ENCODE data around the gene SOX10. TPM values are rescaled to one million over a fixed set of nuclear protein-coding genes. Genes with fewer than 3 reads are reported as not detected.

SOX10 gene
- total RNA-seq (2021; ENCODE audit: unreplicated experiment) (not detected), Bru-seq, nascent RNA (not detected), BruChase-seq, experiment 1, labeled RNA remaining after a 6-hour chase (not detected), BruChase-seq, experiment 2, labeled RNA remaining after a 2-hour chase (not detected)
- polyA plus RNA-seq (2012): 0.04 and 0.18 TPM in 2 replicates
- long read RNA-seq, partial matches to known transcripts: 0 of 1 reads
- long read RNA-seq, other reads (novel, unspliced or antisense): 1 of 1 reads

DNA sequence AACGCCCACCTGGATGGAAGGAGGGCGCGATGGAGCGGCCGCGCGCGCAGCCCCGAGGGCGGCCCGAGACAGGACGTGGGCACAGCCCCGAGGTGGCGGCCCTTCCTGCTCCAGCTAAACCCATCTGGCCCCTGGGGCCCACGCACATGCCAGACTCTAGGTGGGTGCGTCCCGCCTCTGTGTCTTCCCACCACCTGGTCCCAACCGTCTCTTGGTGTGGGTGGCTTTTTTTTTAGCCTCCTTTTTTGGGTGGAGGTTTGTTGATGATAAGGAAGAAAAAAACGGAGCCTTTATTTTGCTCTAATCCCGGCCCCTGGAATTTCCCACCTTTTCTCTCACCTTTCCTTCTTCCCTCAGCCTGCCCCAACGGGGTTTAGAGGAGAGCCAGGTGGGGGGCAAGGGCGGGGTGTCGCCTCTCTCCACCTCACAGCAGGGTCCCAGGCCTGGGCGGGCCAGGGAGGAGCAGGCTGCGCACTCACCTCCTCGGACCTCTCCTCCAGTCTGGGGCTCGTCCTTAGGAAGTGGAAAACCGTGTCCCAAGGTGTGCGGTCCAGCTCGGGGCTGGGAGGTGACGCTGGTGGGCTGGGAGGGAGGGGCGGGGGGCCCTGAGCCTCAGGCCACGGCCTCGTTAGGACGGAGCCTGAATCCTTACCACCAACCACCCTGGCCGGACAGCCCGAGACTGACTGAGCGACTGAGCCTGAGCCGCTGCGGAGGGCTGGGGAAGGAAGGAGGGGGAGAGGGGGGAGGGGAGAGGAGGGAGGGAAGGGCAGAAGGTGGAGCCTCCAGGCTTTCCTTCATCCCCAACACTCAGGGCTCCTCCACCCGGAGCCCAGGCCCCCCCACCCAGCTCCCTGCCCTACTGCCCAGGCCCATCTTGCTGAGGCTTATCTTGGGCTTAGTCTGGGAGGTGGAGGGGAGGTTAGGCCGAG, at the start of gene SOX10:
SOX10 (minus strand) TSS at position 696 of the 932 bp plus-strand sequence. CDS start 771 bp downstream, outside the sequence.
- no peak for TF ChIP-seq SP1 (IDR thresholded peaks at IDR 0.05; ENCODE audit: low read depth)
- no peak for TF ChIP-seq FOSL1 (IDR thresholded peaks at IDR 0.05; ENCODE audit: low read depth)
- no peak for TF ChIP-seq RAD21 (IDR thresholded peaks at IDR 0.05; ENCODE audit: low read depth)
- no peak for TF ChIP-seq ZNF274 (IDR thresholded peaks at IDR 0.05; ENCODE audit: low read depth, low read length)
- DNase-seq (ENCODE audit: low read depth, low spot score): no peak
- no peak for ATAC-seq
- Histone ChIP-seq H3K27me3 (ENCODE audit: insufficient read depth, low read length) (no peaks in the 10 kb centered on the region), H3K79me2 (ENCODE audit: insufficient read depth, low read length) (no peaks in the 10 kb centered on the region), H3K9me2 (ENCODE audit: insufficient read depth) (no peaks in the 10 kb centered on the region), H3K4me1 (ENCODE audit: control insufficient read depth in 1 of 2, insufficient read depth in 2 of 2, low read length in 2 of 2) (no peaks in the 10 kb centered on the region), H3K9me3 (ENCODE audit: control insufficient read depth in 1 of 2, insufficient read depth in 1 of 2, low read depth in 1 of 2, low read length in 2 of 2) (no peaks in the 10 kb centered on the region), H3K9ac (ENCODE audit: low read length) (no peak within 1 kb of the TSS), H3K27ac (ENCODE audit: low read depth, low read length) (no peak within 1 kb of the TSS), H4K20me1 (ENCODE audit: insufficient read depth) (no peaks in the 10 kb centered on the region), H3K4me2 (ENCODE audit: low read length) (no peak within 1 kb of the TSS), H3K36me3 (ENCODE audit: control insufficient read depth in 1 of 2, insufficient read depth in 2 of 2, low read length in 2 of 2) (no peaks in the 10 kb centered on the region), H2AFZ (ENCODE audit: low read depth, low read length, poor library complexity, severe bottlenecking) (no peak within 1 kb of the TSS), H3K4me3 (replicated peaks in 1 of 2; ENCODE audit: low read depth in 1 of 2, low read length in 2 of 2) (no peak within 1 kb of the TSS)
- POLR2A ChIA-PET: no interaction called here
- RAD21 ChIA-PET (ENCODE audit: low non-redundant PET in 1 of 2, low total read pairs in 2 of 2, uncharacterized antibody in 2 of 2, unreplicated experiment in 2 of 2): no interaction called here
- intact Hi-C loops (cut with micrococcal nuclease): no loop called here
- CTCF ChIA-PET: no interaction called here
- no TSS peak for BruUV-seq (replicated peaks)

- RAD21 ChIA-PET (ENCODE audit: low non-redundant PET in 1 of 2, low total read pairs in 2 of 2, uncharacterized antibody in 2 of 2, unreplicated experiment in 2 of 2): interaction anchor here (1.5 to 1.8 kb wide), 2 partner anchors 18 to 19 kb away, joined by 10 to 11 read pairs; no protein-coding TSS in a partner anchor
- CTCF ChIA-PET: interaction anchor here (1.1 to 1.9 kb wide), 2 partner anchors 9 to 19 kb away, joined by 3 to 26 read pairs; no protein-coding TSS in a partner anchor
- DNase-seq (ENCODE audit: low read depth, low spot score): no peak
- no peaks in the 10 kb centered on the region for H4K20me1 ChIP-seq (ENCODE audit: insufficient read depth)
- H3K4me1 ChIP-seq (ENCODE audit: control insufficient read depth in 1 of 2, insufficient read depth in 2 of 2, low read length in 2 of 2): peaks cover 23 to 33% of the 10 kb centered on the region in 2 experiments
- H3K27ac ChIP-seq (ENCODE audit: low read depth, low read length): peak overlapping the region; percentile 90
- no peaks in the 10 kb centered on the region for H3K36me3 ChIP-seq (ENCODE audit: control insufficient read depth in 1 of 2, insufficient read depth in 2 of 2, low read length in 2 of 2)
- H2AFZ ChIP-seq (ENCODE audit: low read depth, low read length, poor library complexity, severe bottlenecking): no peak overlapping the region
- H3K4me3 ChIP-seq (replicated peaks in 1 of 2; ENCODE audit: low read depth in 1 of 2, low read length in 2 of 2): peak overlapping the region; percentile 26 to 47
- no peaks in the 10 kb centered on the region for H3K79me2 ChIP-seq (ENCODE audit: insufficient read depth, low read length)
- H3K4me2 ChIP-seq (ENCODE audit: low read length): peak overlapping the region; percentile 81
- intact Hi-C loops (cut with micrococcal nuclease): no loop called here
- H3K9me3 ChIP-seq (ENCODE audit: control insufficient read depth in 1 of 2, insufficient read depth in 1 of 2, low read depth in 1 of 2, low read length in 2 of 2): no peaks in the 10 kb centered on the region
- no peaks in the 10 kb centered on the region for H3K27me3 ChIP-seq (ENCODE audit: insufficient read depth, low read length)
- no peak for ATAC-seq
- no TSS peak for BruUV-seq (replicated peaks)
- POLR2A ChIA-PET: interaction anchor here (0.7 to 0.8 kb wide), 2 partner anchors 19 to 80 kb away, joined by 3 read pairs; partner anchors contain the start of genes C22orf23 and POLR2F
- no peaks in the 10 kb centered on the region for H3K9me2 ChIP-seq (ENCODE audit: insufficient read depth)
- peak overlapping the region; percentile 62 for H3K9ac ChIP-seq (ENCODE audit: low read length)
- TF ChIP-seq, protein P1, sequence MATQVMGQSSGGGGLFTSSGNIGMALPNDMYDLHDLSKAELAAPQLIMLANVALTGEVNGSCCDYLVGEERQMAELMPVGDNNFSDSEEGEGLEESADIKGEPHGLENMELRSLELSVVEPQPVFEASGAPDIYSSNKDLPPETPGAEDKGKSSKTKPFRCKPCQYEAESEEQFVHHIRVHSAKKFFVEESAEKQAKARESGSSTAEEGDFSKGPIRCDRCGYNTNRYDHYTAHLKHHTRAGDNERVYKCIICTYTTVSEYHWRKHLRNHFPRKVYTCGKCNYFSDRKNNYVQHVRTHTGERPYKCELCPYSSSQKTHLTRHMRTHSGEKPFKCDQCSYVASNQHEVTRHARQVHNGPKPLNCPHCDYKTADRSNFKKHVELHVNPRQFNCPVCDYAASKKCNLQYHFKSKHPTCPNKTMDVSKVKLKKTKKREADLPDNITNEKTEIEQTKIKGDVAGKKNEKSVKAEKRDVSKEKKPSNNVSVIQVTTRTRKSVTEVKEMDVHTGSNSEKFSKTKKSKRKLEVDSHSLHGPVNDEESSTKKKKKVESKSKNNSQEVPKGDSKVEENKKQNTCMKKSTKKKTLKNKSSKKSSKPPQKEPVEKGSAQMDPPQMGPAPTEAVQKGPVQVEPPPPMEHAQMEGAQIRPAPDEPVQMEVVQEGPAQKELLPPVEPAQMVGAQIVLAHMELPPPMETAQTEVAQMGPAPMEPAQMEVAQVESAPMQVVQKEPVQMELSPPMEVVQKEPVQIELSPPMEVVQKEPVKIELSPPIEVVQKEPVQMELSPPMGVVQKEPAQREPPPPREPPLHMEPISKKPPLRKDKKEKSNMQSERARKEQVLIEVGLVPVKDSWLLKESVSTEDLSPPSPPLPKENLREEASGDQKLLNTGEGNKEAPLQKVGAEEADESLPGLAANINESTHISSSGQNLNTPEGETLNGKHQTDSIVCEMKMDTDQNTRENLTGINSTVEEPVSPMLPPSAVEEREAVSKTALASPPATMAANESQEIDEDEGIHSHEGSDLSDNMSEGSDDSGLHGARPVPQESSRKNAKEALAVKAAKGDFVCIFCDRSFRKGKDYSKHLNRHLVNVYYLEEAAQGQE (IDR thresholded peaks at IDR 0.05; ENCODE audit: low read depth): no peak
- TF ChIP-seq SRF (IDR thresholded peaks at IDR 0.05; ENCODE audit: low read depth): no peak
- TF ChIP-seq EGR1 (IDR thresholded peaks at IDR 0.05; ENCODE audit: low read depth): no peak
- TF ChIP-seq POLR2A (IDR thresholded peaks at IDR 0.05; ENCODE audit: borderline replicate concordance, extremely low read depth, insufficient read depth, insufficient read length): no peak
- no peak for TF ChIP-seq ZBTB33 (IDR thresholded peaks at IDR 0.05; ENCODE audit: extremely low read depth, insufficient replicate concordance, low read length)
- no peak for TF ChIP-seq FOSL1 (IDR thresholded peaks at IDR 0.05; ENCODE audit: low read depth)
- TF ChIP-seq RAD21 (IDR thresholded peaks at IDR 0.05; ENCODE audit: low read depth): no peak
- no peak for TF ChIP-seq POLR2AphosphoS5 (IDR thresholded peaks at IDR 0.05; ENCODE audit: low read depth, low read length)
Measured at GRCh38 chr22:38033522-38034277, 49.3 kb upstream of the SOX10 start.
